Amniotic epithelial cell (primary cell): ENCODE results near the gene METAP1D.
"Not testable (repeated sequence)": the region's sequence is repeated elsewhere in the genome, so short reads cannot be mapped to it uniquely, and the experiment has no call there.

Source experiments
- DNase-seq: peaks from one replicate; pipeline ENCODE4 v3.0.0-alpha.2; 2010; ENCODE audit warnings: low read depth

Gene METAP1D

GRCh38 chr2:172048508-172049503 lies 49.1 kb downstream of the METAP1D start:
- DNase-seq = no peak

GRCh38 chr2:172049567-172050120 lies 49.9 kb downstream of the METAP1D start:
- DNase-seq = no peak

- DNase-seq = peak; percentile 39
Measured at GRCh38 chr2:172050479-172051125, 50.8 kb downstream of the METAP1D start.

GRCh38 chr2:172052000-172052983 lies 52.5 kb downstream of the METAP1D start:
- no peak for DNase-seq

GRCh38 chr2:172053486-172053885 lies 53.7 kb downstream of the METAP1D start:
- no peak for DNase-seq

- peak; percentile 9 for DNase-seq
Measured at GRCh38 chr2:172056293-172056692, 56.5 kb downstream of the METAP1D start.

- no peak for DNase-seq
Measured at GRCh38 chr2:172058660-172059059, 58.9 kb downstream of the METAP1D start.

GRCh38 chr2:172060118-172060517 lies 60.4 kb downstream of the METAP1D start:
- DNase-seq = not testable (repeated sequence)

GRCh38 chr2:172062402-172063004 lies 62.8 kb downstream of the METAP1D start:
- no peak for DNase-seq

- DNase-seq = no peak
Measured at GRCh38 chr2:172063446-172063845, 63.7 kb downstream of the METAP1D start.

- DNase-seq = peak; percentile 65
Measured at GRCh38 chr2:172065111-172065510, 65.4 kb downstream of the METAP1D start.

- DNase-seq = no peak
Measured at GRCh38 chr2:172066394-172066886, 66.7 kb downstream of the METAP1D start.

- DNase-seq = not testable (repeated sequence)
Measured at GRCh38 chr2:172067905-172068304, 68.2 kb downstream of the METAP1D start.

GRCh38 chr2:172070936-172071335 lies 71.2 kb downstream of the METAP1D start:
- DNase-seq = no peak

- no peak for DNase-seq
Measured at GRCh38 chr2:172072303-172072702, 72.5 kb downstream of the METAP1D start.

GRCh38 chr2:172072706-172073105 lies 73.0 kb downstream of the METAP1D start:
- DNase-seq = no peak

GRCh38 chr2:172073518-172073917 lies 73.8 kb downstream of the METAP1D start:
- no peak for DNase-seq

GRCh38 chr2:172074254-172074653 lies 74.5 kb downstream of the METAP1D start:
- no peak for DNase-seq

GRCh38 chr2:172079416-172079815 lies 79.7 kb downstream of the METAP1D start:
- no peak for DNase-seq

- no peak for DNase-seq
Measured at GRCh38 chr2:172079838-172080640, 80.3 kb downstream of the METAP1D start.
